Loucy (cell line): ENCODE data around the gene DROSHA.
"Not testable (repeated sequence)": the region's sequence is repeated elsewhere in the genome, so short reads cannot be mapped to it uniquely, and the experiment has no call there.

Experiments
- H2AFZ ChIP-seq: fragments of 200-600 bp; sonication (generic); 2 replicates; pipeline ENCODE4 v1.6.0; 2016; ENCODE audit warnings: antibody characterized with exemption, mild to moderate bottlenecking, low read length, moderate library complexity
- H3F3A ChIP-seq: fragments of 200-600 bp; 2 replicates; pipeline ENCODE4 v1.6.0; 2016; ENCODE audit warnings: antibody characterized with exemption, low read depth, mild to moderate bottlenecking
- H3K27me3 ChIP-seq: fragments of 200-600 bp; sonication (generic); 2 replicates; pipeline ENCODE4 v1.6.1; 2014; ENCODE audit warnings: low read length, mild to moderate bottlenecking; ENCODE audit not compliant: insufficient read depth, poor library complexity, severe bottlenecking
- H3K36me3 ChIP-seq: fragments of 200-600 bp; sonication (generic); 2 replicates; pipeline ENCODE4 v1.6.1; 2016; ENCODE audit warnings: low read length; ENCODE audit not compliant: insufficient read depth
- H3K4me1 ChIP-seq: fragments of 200-600 bp; sonication (generic); 2 replicates; pipeline ENCODE4 v1.5.1; 2014; ENCODE audit warnings: low read length, mild to moderate bottlenecking; ENCODE audit not compliant: insufficient read depth, poor library complexity, severe bottlenecking
- H3K4me2 ChIP-seq: fragments of 200-600 bp; sonication (generic); 2 replicates; pipeline ENCODE4 v1.6.0; 2014; ENCODE audit warnings: antibody characterized with exemption, low read length, low read depth, mild to moderate bottlenecking; ENCODE audit not compliant: poor library complexity, severe bottlenecking
- H3K4me3 ChIP-seq: fragments of 200-600 bp; sonication (generic); 2 replicates; pipeline ENCODE4 v1.5.1; 2014; ENCODE audit warnings: low read length, mild to moderate bottlenecking, mixed read lengths; ENCODE audit not compliant: poor library complexity, severe bottlenecking
- H3K79me2 ChIP-seq: fragments of 200-600 bp; sonication (generic); 2 replicates; pipeline ENCODE4 v1.6.1; 2014; ENCODE audit warnings: low read length; ENCODE audit not compliant: insufficient read depth
- H3K9ac ChIP-seq: fragments of 200-600 bp; sonication (generic); 2 replicates; pipeline ENCODE4 v1.6.0; 2014; ENCODE audit warnings: mild to moderate bottlenecking, low read depth, low read length, moderate library complexity; ENCODE audit not compliant: poor library complexity, severe bottlenecking
- H3K9me2 ChIP-seq: fragments of 200-600 bp; sonication (generic); replicated peaks from 2 replicates; pipeline ENCODE4 v1.6.1; 2016; ENCODE audit warnings: low read depth, low read length, mixed read lengths
- H3K9me3 ChIP-seq: fragments of 200-600 bp; sonication (generic); 2 replicates; pipeline ENCODE4 v1.6.1; 2014; ENCODE audit warnings: mild to moderate bottlenecking, antibody characterized with exemption, low read length, low read depth; ENCODE audit not compliant: insufficient read depth
- H4K20me1 ChIP-seq: fragments of 200-600 bp; sonication (generic); 2 replicates; pipeline ENCODE4 v1.6.0; 2014; ENCODE audit warnings: antibody characterized with exemption, low read length, mild to moderate bottlenecking; ENCODE audit not compliant: insufficient read depth, poor library complexity, severe bottlenecking
- EZH2phosphoT487 ChIP-seq: fragments of 200-600 bp; IDR thresholded peaks from 2 replicates; pipeline ENCODE4 v1.6.1; 2018; ENCODE audit warnings: antibody characterized with exemption, mild to moderate bottlenecking, moderate library complexity, borderline replicate concordance
- TF ChIP-seq, protein P1 (sequence below): fragments of 200-600 bp; sonication (generic); conservative IDR thresholded peaks from 2 replicates; pipeline ENCODE4 v1.5.1; 2014; ENCODE audit warnings: mild to moderate bottlenecking, antibody characterized with exemption, low read length

The DROSHA gene

GRCh38 chr5:31551878-31552277, 20.0 kb upstream of the DROSHA start:
- no peak overlapping the region for H3K4me2 ChIP-seq
- H3K4me3 ChIP-seq: no peak overlapping the region
- H3K9me2 ChIP-seq: no peaks in the 10 kb centered on the region
- no peaks in the 10 kb centered on the region for H3K79me2 ChIP-seq
- H2AFZ ChIP-seq: no peak overlapping the region
- peaks cover 6% of the 10 kb centered on the region; the same call in 1 of the 2 replicates for H3K36me3 ChIP-seq
- no peaks in the 10 kb centered on the region for H3K27me3 ChIP-seq
- no peaks in the 10 kb centered on the region for H3K9me3 ChIP-seq
- no peak overlapping the region for H3K9ac ChIP-seq
- H3F3A ChIP-seq: no peaks in the 10 kb centered on the region
- H3K4me1 ChIP-seq: no peaks in the 10 kb centered on the region
- H4K20me1 ChIP-seq: no peaks in the 10 kb centered on the region
- TF ChIP-seq EZH2phosphoT487: no peak
- TF ChIP-seq, protein P1, sequence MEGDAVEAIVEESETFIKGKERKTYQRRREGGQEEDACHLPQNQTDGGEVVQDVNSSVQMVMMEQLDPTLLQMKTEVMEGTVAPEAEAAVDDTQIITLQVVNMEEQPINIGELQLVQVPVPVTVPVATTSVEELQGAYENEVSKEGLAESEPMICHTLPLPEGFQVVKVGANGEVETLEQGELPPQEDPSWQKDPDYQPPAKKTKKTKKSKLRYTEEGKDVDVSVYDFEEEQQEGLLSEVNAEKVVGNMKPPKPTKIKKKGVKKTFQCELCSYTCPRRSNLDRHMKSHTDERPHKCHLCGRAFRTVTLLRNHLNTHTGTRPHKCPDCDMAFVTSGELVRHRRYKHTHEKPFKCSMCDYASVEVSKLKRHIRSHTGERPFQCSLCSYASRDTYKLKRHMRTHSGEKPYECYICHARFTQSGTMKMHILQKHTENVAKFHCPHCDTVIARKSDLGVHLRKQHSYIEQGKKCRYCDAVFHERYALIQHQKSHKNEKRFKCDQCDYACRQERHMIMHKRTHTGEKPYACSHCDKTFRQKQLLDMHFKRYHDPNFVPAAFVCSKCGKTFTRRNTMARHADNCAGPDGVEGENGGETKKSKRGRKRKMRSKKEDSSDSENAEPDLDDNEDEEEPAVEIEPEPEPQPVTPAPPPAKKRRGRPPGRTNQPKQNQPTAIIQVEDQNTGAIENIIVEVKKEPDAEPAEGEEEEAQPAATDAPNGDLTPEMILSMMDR: no peak

DNA sequence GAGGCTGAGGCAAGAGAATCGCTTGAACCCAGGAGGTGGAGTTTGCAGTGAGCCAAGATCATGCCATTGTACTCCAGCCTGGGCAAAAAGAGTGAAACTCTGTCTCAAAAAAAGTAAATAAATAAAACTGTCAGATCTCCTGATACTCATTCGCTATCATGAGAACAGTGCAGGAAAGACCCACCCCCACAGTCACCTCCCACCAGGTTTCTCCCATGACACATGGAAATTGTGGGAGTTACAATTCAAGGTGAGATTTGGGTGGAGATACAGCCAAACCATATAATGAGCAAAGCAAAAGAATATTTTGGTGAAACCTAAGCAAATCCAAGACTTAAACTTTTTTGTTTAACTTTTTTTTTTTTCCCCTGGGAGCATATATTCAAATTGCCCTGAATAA, 17.2 kb upstream of the DROSHA start:
- peaks cover 11% of the 10 kb centered on the region; the same call in 1 of the 2 replicates for H3K36me3 ChIP-seq
- H3K4me3 ChIP-seq: not testable (repeated sequence)

DNA sequence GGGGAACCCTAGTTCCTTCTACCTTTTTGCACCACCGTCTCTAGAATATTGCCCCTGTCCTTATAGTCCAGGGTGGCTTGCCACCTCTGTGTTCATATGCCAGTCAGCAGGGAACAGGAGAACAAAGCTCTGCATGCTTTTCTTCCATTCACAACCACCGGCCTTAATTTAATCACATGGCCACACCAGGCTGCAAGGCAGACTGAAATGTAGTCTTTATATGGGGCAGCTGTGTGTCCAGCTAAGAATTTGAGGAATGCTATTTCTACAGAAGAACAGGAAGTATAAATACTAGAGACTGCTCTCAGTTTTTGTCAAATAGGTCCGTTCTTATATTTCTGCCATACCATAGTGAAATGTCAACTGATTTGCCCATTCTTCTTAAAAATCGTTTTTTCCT, 6.0 kb upstream of the DROSHA start:
- Histone ChIP-seq H3K4me2 (peak overlapping the region; percentile 27), H3K4me1 (peaks cover 26% of the 10 kb centered on the region), H3K79me2 (peaks cover 38% of the 10 kb centered on the region), H3K9me3 (no peaks in the 10 kb centered on the region), H3K4me3 (no peak overlapping the region), H3K9ac (no peak overlapping the region), H3K27me3 (no peaks in the 10 kb centered on the region), H3F3A (no peaks in the 10 kb centered on the region), H3K9me2 (no peaks in the 10 kb centered on the region), H4K20me1 (peaks cover 5% of the 10 kb centered on the region), H3K36me3 (peaks cover 35% of the 10 kb centered on the region), H2AFZ (no peak overlapping the region)
- TF ChIP-seq, protein P1: no peak
- no peak for TF ChIP-seq EZH2phosphoT487

More for the DNA sequence above, 17.2 kb upstream of the DROSHA start:
- H3K4me1 ChIP-seq, H3K9me3 ChIP-seq, H4K20me1 ChIP-seq, H3F3A ChIP-seq, H3K9me2 ChIP-seq, H3K79me2 ChIP-seq, H2AFZ ChIP-seq, H3K27me3 ChIP-seq, H3K9ac ChIP-seq, H3K4me2 ChIP-seq: not testable (repeated sequence)

DNA sequence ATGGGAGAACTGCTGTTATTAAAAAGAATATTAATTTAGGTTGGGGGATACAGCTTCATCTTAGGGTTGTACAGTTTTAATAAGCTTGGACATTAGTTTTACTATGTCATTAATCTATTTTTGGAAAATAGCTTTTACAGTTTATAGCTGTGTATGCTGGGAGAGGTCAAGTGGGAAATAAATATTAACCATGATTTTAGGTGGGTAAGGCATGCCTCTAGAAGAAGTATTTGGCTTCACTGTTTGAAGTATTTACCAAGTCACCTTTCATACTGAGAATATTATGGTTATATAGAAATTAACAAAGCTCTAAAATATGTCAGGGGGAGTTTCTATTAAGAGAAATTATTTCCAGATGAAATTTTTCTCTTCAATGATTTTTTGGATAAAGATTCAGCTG, 5.5 kb upstream of the DROSHA start:
- TF ChIP-seq, protein P1: no peak
- TF ChIP-seq EZH2phosphoT487: no peak
- Histone ChIP-seq H3K79me2 (peaks cover 42% of the 10 kb centered on the region), H3K9ac (no peak overlapping the region), H3K9me2 (no peaks in the 10 kb centered on the region), H3K9me3 (no peaks in the 10 kb centered on the region), H3K4me2 (peak overlapping the region; percentile 27), H3K4me1 (peaks cover 26% of the 10 kb centered on the region), H3K4me3 (peak overlapping the region; percentile 13), H3K27me3 (no peaks in the 10 kb centered on the region), H3F3A (no peaks in the 10 kb centered on the region), H4K20me1 (peaks cover 5% of the 10 kb centered on the region), H2AFZ (no peak overlapping the region), H3K36me3 (peaks cover 30% of the 10 kb centered on the region)
